ENCODE results near the gene RNASEH1.
"Not testable (repeated sequence)": the region's sequence is repeated elsewhere in the genome, so short reads cannot be mapped to it uniquely, and the experiment has no call there.

RNASEH1 gene

DNA sequence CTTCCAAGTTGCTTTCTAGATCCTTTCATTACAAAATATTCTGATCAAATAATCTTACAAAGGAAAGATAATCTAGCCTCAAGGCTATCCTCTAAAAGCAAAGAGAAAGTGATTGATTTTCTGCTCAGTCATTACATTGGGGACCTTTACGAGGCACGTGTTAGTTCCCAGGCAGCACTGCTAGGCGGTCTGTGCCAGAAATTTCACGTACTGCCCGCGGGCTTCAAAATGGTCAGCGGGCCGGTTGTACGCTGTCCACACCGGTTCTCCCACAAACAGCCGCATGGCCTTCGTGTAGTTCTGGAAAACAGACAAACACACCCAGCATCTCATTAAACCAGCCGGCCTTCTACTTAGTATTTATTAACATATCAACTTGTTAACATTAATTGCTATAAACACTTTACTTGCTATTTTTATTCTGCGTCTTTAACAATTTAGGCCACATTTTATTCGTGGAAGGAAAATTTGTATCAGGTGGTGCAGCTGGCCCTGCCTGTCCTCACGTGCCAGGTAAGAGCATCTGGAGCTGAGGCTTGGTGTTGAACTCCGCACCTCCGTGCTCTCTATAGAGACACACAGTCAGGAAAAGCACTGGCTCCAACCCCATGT lies 59.2 kb downstream of the RNASEH1 start:
- Histone ChIP-seq H3K36me3 (ENCODE audit: control insufficient read depth, insufficient read depth, low read length) (peaks cover 7% of the 10 kb centered on the region; the same call in 1 of the 2 replicates), H3K4me1 (ENCODE audit: control insufficient read depth, insufficient read depth, low read length) (no peaks in the 10 kb centered on the region), H3K4me3 (ENCODE audit: low read depth, low read length) (no peak overlapping the region), H3K27me3 (ENCODE audit: control insufficient read depth, insufficient read depth, low read length) (no peaks in the 10 kb centered on the region), H3K9me3 (ENCODE audit: control insufficient read depth, insufficient read depth, low read depth, low read length) (no peaks in the 10 kb centered on the region), H3K27ac (ENCODE audit: low read depth, low read length) (no peak overlapping the region), H3K9ac (ENCODE audit: low read length) (no peak overlapping the region)

- H3K36me3 ChIP-seq (ENCODE audit: control insufficient read depth, insufficient read depth, low read length); H3K9ac ChIP-seq (ENCODE audit: low read length): not testable (repeated sequence)
Measured at GRCh38 chr2:3496708-3497080, 61.4 kb downstream of the RNASEH1 start.

More at GRCh38 chr2:3496708-3497080, 61.4 kb downstream of the RNASEH1 start:
- not testable (repeated sequence) for H3K27me3 ChIP-seq (ENCODE audit: control insufficient read depth, insufficient read depth, low read length); H3K4me1 ChIP-seq (ENCODE audit: control insufficient read depth, insufficient read depth, low read length); H3K27ac ChIP-seq (ENCODE audit: low read depth, low read length); H3K9me3 ChIP-seq (ENCODE audit: control insufficient read depth, insufficient read depth, low read depth, low read length); H3K4me3 ChIP-seq (ENCODE audit: low read depth, low read length)

Measured in HUES6 (cell line).